ENCODE results near the gene MARK3.

MARK3 gene

GRCh38 chr14:103380719-103381377 is 4.4 kb upstream of the MARK3 start:
- no peaks in the 10 kb centered on the region for H3K27me3 ChIP-seq (ENCODE audit: insufficient read depth, low read depth, severe bottlenecking)
- H3K9me3 ChIP-seq (ENCODE audit: severe bottlenecking), result peaks cover 2% of the 10 kb centered on the region
- no peaks in the 10 kb centered on the region for H3K36me3 ChIP-seq
- no peak overlapping the region for H3K27ac ChIP-seq
- no peak for TF ChIP-seq CTCF (IDR thresholded peaks at IDR 0.05; ENCODE audit: low read depth, low read length)
- no peak overlapping the region for H3K4me3 ChIP-seq (ENCODE audit: low read depth, low read length)
- no peak for DNase-seq

DNA sequence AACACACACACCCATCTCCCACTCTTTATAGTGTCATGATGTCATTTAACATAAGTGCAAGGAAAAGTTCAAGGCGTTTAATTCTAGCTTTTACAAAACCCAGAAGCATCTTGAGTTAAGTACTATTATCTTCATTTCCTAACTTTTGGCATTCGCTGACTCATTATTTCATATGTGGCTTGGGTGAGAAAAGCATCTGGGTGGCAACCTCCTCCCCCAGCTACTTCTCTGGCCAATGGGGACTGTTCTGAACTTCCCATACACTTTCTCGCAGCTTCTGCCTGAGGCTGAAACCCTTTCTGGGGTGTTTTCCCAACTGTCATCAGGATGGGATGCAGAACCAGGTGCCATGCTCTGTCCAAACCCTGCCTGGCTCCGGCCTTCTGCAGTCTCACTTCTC is 2.8 kb upstream of the MARK3 start:
- Histone ChIP-seq H3K27me3 (ENCODE audit: insufficient read depth, low read depth, severe bottlenecking) (no peaks in the 10 kb centered on the region), H3K9me3 (ENCODE audit: severe bottlenecking) (peaks cover 2% of the 10 kb centered on the region), H3K36me3 (no peaks in the 10 kb centered on the region), H3K4me3 (ENCODE audit: low read depth, low read length) (no peak overlapping the region), H3K27ac (no peak overlapping the region)
- no peak for DNase-seq
- TF ChIP-seq CTCF (IDR thresholded peaks at IDR 0.05; ENCODE audit: low read depth, low read length), result no peak

GRCh38 chr14:103384450-103385151 is 614 bp upstream of the MARK3 start:
- H3K9me3 ChIP-seq (ENCODE audit: severe bottlenecking), result peaks cover 2% of the 10 kb centered on the region
- H3K4me3 ChIP-seq (ENCODE audit: low read depth, low read length), result peak overlapping the region; percentile 57
- H3K36me3 ChIP-seq, result peaks cover 8% of the 10 kb centered on the region
- no peak for DNase-seq
- H3K27me3 ChIP-seq (ENCODE audit: insufficient read depth, low read depth, severe bottlenecking), result no peaks in the 10 kb centered on the region
- peak overlapping the region; percentile 3; the same call in 1 of the 2 replicates for H3K27ac ChIP-seq
- no peak for TF ChIP-seq CTCF (IDR thresholded peaks at IDR 0.05; ENCODE audit: low read depth, low read length)

GRCh38 chr14:103385929-103386712 is 906 bp downstream of the MARK3 start:
- TF ChIP-seq CTCF (IDR thresholded peaks at IDR 0.05; ENCODE audit: low read depth, low read length), result no peak
- Histone ChIP-seq H3K27me3 (ENCODE audit: insufficient read depth, low read depth, severe bottlenecking) (no peaks in the 10 kb centered on the region), H3K4me3 (ENCODE audit: low read depth, low read length) (peak overlapping the region; percentile 57), H3K9me3 (ENCODE audit: severe bottlenecking) (no peaks in the 10 kb centered on the region), H3K27ac (peak overlapping the region; percentile 91), H3K36me3 (peaks cover 8% of the 10 kb centered on the region)
- DNase-seq, result peak; percentile 44

DNA sequence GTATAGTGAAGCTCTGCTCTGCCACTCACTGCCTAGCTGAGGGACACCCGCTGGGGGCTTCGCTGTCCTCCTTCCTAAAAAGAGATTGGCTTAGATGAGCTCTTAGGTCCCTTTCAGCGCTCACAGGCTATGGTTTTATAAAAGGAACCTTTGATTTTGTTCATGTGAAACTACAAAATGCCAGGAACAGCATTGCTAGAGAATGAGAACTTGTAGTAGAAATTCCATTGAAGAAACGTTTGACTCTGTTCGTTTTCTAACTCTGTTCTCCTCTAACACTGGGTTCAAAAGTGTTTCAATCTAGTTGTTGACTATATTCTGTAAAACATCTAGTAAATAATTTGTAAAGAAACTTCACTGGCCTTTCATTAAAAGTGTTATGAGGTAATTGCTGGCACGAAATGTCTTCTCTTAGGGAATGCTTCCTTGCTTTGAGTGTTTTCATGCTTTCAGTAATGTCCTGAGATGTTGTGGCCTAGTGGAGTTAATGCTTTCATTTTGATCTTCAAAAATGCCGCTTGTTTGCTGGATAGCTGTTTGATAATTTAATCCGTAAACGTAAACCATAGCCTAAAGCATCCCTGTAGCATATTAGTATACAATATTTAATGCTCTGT is 1.6 kb downstream of the MARK3 start:
- peak overlapping the region; percentile 91 for H3K27ac ChIP-seq

More for the DNA sequence above, 1.6 kb downstream of the MARK3 start:
- Histone ChIP-seq H3K36me3 (peaks cover 8% of the 10 kb centered on the region), H3K4me3 (ENCODE audit: low read depth, low read length) (peak overlapping the region; percentile 57), H3K27me3 (ENCODE audit: insufficient read depth, low read depth, severe bottlenecking) (no peaks in the 10 kb centered on the region), H3K9me3 (ENCODE audit: severe bottlenecking) (no peaks in the 10 kb centered on the region)
- no peak for TF ChIP-seq CTCF (IDR thresholded peaks at IDR 0.05; ENCODE audit: low read depth, low read length)
- no peak for DNase-seq
